Ramos (cell line): ENCODE results near the gene PMIS2.

Experiments used
- in situ Hi-C: fragments of 300-500 bp; cut with MboI; formaldehyde crosslinking; loops from one replicate; pipeline ENCODE4 v1.14.3; 2022; ENCODE audit warnings: low sequenced_read_pairs; ENCODE audit not compliant: unreplicated experiment

PMIS2 gene

GRCh38 chr19:35556025-35556590, 29.9 kb upstream of the PMIS2 start:
- in situ Hi-C loops = no loop called here

GRCh38 chr19:35556846-35557538, 29.0 kb upstream of the PMIS2 start:
- in situ Hi-C loops = no loop called here

- in situ Hi-C loops = no loop called here
These were observed 28.2 kb upstream of the PMIS2 start for GRCh38 chr19:35557539-35558399.

- in situ Hi-C loops = no loop called here
These were observed 27.3 kb upstream of the PMIS2 start for GRCh38 chr19:35558400-35559280.

- in situ Hi-C loops = no loop called here
These were observed 26.7 kb upstream of the PMIS2 start for GRCh38 chr19:35559281-35559659.

- in situ Hi-C loops = no loop called here
These were observed 26.2 kb upstream of the PMIS2 start for GRCh38 chr19:35559781-35560180.

GRCh38 chr19:35560271-35560670, 25.7 kb upstream of the PMIS2 start:
- in situ Hi-C loops = no loop called here

GRCh38 chr19:35560677-35561076, 25.3 kb upstream of the PMIS2 start:
- in situ Hi-C loops = no loop called here

GRCh38 chr19:35561436-35561835, 24.5 kb upstream of the PMIS2 start:
- in situ Hi-C loops = no loop called here

- in situ Hi-C loops = no loop called here
These were observed 23.6 kb upstream of the PMIS2 start for GRCh38 chr19:35562336-35562735.

- in situ Hi-C loops = no loop called here
These were observed 23.2 kb upstream of the PMIS2 start for GRCh38 chr19:35562776-35563175.

GRCh38 chr19:35563207-35563829, 22.7 kb upstream of the PMIS2 start, which contains the start of gene ATP4A:
ATP4A (minus strand) TSS chr19:35563658; CDS start chr19:35563629, 29 bp downstream.
- in situ Hi-C loops = no loop called here

- in situ Hi-C loops = no loop called here
These were observed 20.7 kb upstream of the PMIS2 start for GRCh38 chr19:35565016-35565856.

- in situ Hi-C loops = no loop called here
These were observed 19.2 kb upstream of the PMIS2 start for GRCh38 chr19:35566738-35567137.

GRCh38 chr19:35569281-35569781, 16.6 kb upstream of the PMIS2 start:
- in situ Hi-C loops = no loop called here

- in situ Hi-C loops = no loop called here
These were observed 14.5 kb upstream of the PMIS2 start for GRCh38 chr19:35571406-35571965.

- in situ Hi-C loops = no loop called here
These were observed 8.1 kb upstream of the PMIS2 start for GRCh38 chr19:35577918-35578317.

- in situ Hi-C loops = no loop called here
These were observed 7.3 kb upstream of the PMIS2 start for GRCh38 chr19:35578707-35579106.
